Right lung (tissue), 10 donors: ENCODE measurements around the gene SLC34A3. TPM values are rescaled to one million over a fixed set of nuclear protein-coding genes. Genes with fewer than 3 reads are reported as not detected.

Experiments used
- DNase-seq, 2 donors: peaks; one replicate each; pipeline ENCODE4 v3.0.0-alpha.2; 2013
- long read RNA-seq, 8 donors: transcript quantifications; one replicate each; lab custom pipeline, GENCODE V29; 2026
- polyA plus RNA-seq, 5 donors: library from polyadenylated mRNA; unstranded; fragments of 120-200 nt; gene quantifications; one replicate each; pipeline versions ENCODE4 v1.2.1 to v1.2.3, GENCODE V29; 2013; ENCODE audit warnings: inconsistent platforms in 1 of 5, low replicate concordance in 1 of 5; ENCODE audit not compliant: insufficient read length in 5 of 5, insufficient read depth in 1 of 5

SLC34A3 gene
- polyA plus RNA-seq, result 1 to 10 TPM in 4 of 5 donors, under 1 TPM in 1; 0.84 to 2.5 (median 1.9) TPM
- long read RNA-seq, donor 1, result 0 reads
- long read RNA-seq, donor 2, result 0 reads
- long read RNA-seq, donor 3, result 0 reads
- long read RNA-seq, donor 4, result 0 reads
- long read RNA-seq, donor 5, result 0 reads
- long read RNA-seq, donor 6, result 0 reads
- long read RNA-seq, donor 7, result 0 reads
- long read RNA-seq, donor 8, result 0 reads

DNA sequence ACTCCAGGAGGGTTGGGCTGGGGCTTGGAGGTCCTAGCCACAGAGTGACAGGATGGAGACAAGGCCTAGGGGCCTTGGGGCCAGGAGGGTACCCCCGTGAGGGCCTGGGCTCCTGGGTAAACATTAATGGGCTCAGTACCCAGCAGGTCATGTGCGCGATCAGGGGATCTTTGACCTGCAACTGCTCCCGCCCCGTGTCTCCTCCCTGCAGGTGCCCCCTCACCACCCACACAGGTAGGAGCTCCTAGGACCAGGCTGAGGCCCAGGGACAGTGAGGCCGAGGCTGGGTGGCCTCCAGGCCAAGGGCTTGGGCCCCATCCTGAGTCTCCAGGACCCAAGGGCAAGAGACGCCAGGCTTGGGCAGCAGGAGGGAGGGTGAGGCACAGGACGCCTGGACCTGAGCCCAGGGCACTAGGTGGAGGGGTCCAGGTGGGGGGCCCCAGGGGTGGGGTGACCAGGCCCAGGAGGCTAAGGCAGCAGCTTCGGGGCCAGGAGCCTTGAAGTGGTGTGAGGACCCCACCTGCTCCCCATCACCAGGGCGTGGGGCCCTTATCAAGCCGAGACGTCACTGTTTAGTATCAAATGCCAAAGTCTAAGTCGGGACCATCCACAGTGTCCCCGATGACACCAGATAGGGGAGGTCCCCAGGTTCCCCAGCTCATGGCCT lies at the start of gene SLC34A3:
Gene SLC34A3, plus strand, starts transcription at position 197 of the 667 bp plus-strand sequence. CDS start 802 bp downstream, outside the sequence.
- no peak for DNase-seq

GRCh38 chr9:137181680-137182079 lies 49.0 kb upstream of the SLC34A3 start:
- DNase-seq, result no peak

DNA sequence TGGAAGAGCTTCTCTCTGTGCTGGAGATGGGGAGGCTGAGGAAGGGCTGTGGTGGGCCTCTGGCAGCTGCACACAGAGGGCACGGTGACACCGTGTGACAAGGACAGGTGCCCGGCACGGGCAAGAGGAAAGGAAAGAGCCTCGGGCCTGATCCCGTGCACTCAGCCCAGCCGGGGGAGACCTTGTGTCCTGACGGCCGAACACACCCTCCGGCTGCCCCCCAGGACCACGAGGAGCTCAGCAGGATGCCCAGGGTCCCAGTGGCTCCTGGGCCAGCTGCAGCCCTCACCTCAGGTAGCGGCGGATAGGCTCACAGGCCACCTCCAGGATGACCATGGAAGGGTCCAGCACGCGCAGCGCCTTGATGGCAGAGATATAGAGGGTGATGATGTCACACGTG lies 47.9 kb upstream of the SLC34A3 start:
- DNase-seq, result no peak

GRCh38 chr9:137183980-137184595 lies 46.6 kb upstream of the SLC34A3 start:
- DNase-seq, result no peak

GRCh38 chr9:137184881-137185660 lies 45.6 kb upstream of the SLC34A3 start:
- no peak for DNase-seq

DNA sequence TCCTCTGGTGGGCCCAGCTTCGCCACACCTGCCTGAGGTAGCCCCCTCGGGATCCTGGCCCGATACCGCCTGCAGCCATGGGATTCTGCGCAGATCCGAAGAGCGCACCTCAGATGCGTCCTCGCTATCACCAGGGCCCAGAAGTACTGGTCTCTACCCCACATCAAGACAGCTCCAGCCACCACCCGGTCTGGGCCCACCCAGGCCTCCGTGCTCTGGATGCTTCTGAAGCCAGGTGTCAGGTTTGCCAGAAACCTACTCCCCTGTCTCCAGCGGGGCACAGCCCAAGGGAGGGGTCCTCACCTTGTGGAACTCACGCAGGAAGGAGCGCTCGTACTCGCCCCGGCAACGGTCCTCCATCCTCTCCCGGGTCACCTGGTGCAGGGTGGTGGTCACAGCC lies 44.8 kb upstream of the SLC34A3 start:
- no peak for DNase-seq

GRCh38 chr9:137186385-137186784 lies 44.3 kb upstream of the SLC34A3 start:
- DNase-seq, result no peak

GRCh38 chr9:137187386-137187785 lies 43.3 kb upstream of the SLC34A3 start:
- no peak for DNase-seq

DNA sequence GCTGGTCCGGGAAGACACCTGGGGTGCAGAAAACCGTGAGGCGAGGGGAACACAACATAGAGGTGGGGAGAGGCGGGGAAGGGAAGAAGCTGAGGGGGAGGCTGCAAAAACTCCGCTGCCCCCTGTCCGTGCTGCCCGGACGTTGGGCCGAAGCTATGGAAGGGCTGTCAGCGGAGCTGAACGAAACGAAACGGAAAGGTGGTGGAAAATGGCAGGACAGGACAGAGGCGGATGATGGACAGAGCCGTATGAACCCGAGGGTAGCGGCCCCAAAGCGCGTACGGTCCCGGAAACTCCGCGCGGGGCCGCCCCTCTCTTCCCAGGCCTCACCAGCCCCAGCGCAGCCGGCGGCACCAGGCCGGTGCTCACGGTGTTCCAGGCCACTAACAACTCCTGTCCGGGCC lies 42.6 kb upstream of the SLC34A3 start:
- DNase-seq, result no peak

DNA sequence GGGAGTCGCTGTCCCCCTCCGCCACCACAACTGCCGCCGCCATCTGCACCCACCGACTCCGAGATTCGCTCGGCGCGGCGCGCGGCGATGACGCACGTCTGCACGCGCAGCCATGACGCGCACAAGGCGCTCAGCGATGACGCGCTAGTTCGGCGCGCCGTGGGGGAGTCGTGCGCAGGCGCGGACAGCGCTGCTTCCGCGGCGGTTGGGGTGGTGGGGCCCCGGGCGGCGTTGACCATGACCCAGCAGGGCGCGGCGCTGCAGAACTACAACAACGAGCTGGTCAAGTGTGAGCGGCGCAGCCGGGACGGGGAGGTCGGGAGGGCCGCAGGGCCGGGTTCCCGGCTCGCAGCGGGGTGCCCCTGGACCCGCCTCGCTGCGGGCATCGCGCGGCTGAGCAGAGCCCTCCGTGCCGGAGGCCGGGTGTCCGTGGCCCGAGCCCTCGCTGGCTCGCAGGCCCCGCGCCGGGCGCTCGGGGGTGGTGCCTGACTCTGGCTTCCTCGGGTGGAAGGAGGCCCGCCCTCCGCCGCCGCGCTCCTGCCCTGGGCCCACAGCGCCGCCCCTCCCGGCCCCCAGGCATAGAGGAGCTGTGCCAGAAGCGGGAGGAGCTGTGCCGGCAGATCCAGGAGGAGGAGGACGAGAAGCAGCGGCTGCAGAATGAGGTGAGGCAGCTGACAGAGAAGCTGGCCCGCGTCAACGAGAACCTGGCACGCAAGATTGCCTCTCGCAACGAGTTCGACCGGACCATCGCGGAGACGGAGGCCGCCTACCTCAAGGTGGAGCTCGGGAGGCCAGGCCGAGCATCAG lies 42.0 kb upstream of the SLC34A3 start, which contains the start of the genes ANAPC2 and SSNA1:
Gene ANAPC2, minus strand, starts transcription at position 71 of the 807 bp plus-strand sequence. Its CDS starts 28 bp downstream, at position 43.
Gene SSNA1, plus strand, starts transcription at position 187 of the 807 bp plus-strand sequence. Its CDS starts 51 bp downstream, at position 238.
- DNase-seq, result peak; percentile 97 to 99

DNA sequence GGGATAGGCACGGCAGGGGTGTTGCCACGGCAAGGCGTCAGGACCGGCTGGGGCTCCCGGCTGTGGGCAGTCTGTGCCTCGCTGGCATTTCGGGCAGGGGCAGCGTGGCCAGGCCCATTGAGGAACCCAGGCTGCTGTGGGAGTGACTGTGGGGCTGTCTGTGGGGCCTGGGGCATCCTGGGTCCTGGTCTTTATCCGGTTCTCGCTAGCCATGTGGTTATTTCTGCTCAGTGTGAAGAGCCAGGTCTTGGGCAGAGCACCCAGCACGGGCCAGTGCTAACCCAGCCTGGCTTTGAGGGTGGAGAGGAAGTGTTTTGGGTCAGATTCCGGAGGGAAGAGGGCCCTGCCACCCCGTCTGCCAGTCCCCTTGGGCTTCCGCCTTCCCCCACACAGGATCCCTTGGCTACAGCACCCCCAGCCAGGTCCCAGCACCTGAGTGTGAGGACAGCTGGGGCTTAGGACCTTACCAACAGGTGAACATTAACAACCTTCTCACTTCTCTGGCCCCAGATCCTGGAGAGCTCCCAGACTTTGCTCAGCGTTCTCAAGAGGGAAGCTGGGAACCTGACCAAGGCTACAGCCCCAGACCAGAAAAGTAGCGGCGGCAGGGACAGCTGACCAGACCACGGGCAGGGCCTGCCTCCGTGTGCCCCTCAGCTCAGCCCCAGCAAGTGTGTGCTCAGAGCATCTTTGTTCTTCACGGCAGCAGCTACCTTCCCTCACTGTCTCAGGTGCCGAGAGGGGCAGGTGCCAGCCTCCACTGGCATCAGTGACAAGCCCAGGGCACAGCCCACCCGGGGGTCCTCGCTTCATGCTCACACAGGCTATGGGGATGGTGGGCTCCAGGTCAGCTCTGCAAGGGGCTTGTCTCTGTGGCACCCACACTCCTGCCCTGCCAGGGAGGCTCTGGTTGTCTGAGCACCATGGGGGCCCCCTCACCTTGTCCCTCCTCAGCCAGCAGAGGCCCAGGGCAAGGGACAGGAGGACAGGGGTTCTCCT lies 41.1 kb upstream of the SLC34A3 start:
- no peak for DNase-seq

DNA sequence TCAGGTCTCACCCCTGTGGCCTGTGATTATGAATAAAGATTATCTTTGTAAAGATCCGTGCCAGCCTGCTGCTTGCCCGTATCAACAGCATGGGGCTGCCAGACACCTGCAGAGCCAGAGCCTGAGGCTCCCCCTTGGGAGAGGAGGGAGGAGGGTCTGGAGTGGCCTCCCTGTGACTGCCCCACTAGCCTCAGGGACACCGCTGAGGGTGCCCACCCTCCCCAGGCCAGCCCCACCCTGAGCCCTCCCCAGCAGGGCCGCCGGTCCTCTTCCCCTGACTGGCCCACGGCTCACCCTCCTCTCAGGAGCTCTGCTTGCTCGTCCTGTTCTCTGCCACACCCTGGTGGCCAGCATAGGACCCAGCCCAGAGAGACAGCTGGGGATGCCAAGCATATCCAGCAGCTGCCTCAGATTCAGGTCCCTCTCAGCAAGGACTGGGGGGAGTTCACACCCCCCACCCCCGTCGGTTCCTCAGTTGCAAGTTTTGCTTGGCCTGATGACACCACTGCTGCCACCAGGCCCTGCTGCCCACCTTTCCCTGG lies 40.3 kb upstream of the SLC34A3 start:
- DNase-seq, result no peak

DNA sequence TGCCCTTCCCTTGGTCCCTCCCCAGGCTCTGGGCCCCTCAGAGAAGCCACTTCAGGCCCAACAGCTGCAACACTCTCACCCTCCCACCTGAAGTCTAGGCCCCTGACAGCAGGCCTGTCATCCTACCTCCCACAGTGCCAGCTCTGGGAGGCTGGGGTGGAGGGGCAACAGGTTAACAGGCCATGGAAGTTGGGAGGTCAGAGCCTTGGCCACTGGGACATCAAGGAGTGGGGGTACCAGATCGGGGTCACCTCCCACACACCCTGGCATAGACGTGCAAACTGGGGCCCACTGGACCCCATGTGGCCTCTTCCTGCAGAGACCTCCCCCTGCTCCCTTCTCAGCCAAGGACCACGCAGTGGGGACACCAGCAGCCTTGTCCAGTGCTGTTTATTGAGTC lies 39.5 kb upstream of the SLC34A3 start:
- DNase-seq, result no peak

GRCh38 chr9:137191691-137192447 lies 38.8 kb upstream of the SLC34A3 start:
- DNase-seq, result no peak

DNA sequence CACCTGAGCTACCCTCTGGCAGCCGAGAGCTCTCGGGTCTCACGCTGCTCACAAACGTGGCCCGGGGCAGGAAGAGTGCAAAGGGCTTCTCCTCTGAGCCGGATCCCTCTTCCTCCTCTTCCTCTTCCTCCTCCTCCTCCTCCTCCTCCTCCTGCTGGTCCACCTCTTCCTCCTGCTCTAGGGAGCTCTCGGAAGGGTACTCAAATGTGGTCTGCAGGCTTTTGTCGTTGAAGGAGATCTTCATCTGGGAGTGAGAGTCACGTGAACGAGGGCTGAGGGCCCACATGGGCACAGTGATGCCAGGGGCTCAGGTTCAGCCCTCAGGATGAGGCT lies 38.3 kb upstream of the SLC34A3 start:
- DNase-seq, result no peak

DNA sequence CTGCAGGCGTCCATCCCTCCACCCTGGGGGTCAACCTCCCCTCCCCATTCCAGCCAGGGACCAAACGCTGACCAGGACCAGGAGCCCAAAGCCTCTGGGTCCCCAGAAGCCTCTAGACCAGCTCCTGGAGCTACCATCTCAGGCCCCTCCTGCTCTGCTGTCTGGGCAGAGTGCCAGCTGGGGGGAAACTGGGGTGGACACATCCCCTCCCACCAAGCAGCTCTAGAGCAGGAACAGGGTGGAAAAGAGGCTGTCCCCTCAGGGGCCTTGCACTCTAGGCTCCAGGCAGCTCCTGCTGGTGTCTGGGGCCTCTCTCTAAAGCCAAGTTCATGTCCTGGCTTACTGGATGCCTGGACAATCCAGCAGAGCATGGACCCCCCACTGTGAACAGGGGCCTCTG lies 37.8 kb upstream of the SLC34A3 start:
- DNase-seq, result no peak

DNA sequence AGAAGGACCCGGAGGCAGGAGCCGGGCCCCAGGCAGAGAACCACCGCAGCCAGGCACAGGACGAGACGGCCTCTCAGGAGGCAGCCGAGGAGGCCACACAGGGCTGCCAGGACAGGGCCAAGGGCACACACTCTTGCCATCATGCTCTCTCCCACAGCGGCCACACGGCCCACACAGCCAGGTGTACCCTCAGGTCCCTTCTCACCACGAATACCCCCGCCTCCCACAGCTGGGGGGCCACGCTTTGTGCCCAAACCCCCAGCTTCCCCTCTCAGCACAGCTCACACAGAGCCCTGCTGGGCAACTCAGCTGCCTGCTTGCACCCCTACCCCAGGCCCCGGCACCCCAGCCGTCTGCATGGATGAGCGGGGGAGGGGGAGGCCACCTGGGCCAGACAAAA lies 36.9 kb upstream of the SLC34A3 start:
- DNase-seq, result no peak

DNA sequence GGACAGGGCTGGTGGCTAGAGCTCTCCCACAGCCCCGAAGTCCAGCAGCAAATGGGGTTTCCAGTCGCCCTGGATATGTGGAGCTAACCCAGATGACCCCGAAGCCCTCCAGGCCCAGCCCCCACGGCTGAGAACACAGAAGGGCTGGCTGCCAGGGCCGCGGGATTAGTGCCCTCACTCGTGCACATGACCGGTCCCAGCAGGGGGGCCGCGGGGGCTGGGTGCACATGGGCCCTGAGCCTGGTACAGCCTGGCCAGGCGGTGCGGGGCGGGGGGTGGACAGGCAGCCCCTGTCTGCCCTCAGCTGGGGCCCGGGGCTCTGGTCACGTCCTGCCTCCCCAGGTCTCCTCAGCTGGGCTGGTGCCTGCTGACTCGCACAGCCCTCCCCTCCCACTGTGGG lies 36.3 kb upstream of the SLC34A3 start:
- DNase-seq, result no peak

DNA sequence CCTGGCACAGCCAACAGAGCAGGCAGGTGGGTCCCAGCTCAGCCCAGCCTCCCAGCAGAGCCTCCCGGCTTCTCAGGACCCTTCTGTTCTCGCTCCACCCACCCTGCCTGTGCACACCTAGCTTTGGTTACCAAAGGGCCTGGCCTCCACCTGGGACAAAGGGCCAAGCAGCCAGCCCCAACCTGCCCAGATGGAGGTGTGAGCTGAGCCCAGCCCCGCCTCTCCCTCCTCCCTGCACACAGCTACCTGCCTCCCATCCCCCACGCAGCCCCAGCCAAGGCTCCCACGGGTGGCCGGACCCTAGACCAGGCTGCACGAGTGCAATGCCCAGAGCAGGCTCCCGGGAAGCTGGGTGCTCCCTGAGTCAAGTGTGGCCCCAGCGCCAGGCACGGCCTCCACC lies 35.8 kb upstream of the SLC34A3 start:
- DNase-seq, result no peak
